GM23338 (cell line): ENCODE results near the gene PXDN. TPM values are rescaled to one million over a fixed set of nuclear protein-coding genes. Genes with fewer than 3 reads are reported as not detected.

Experiments
- ATAC-seq: fragments of 200-7000 bp; cut with Tn5 transposase; 3 replicates; pipeline ENCODE4 v1.9.1; 2020
- DNase-seq: peaks from one replicate; pipeline ENCODE4 v3.0.0-alpha.2; 2015; ENCODE audit warnings: low spot score
- H2AFZ ChIP-seq: fragments of 200-600 bp; sonication (generic); 2 replicates; pipeline ENCODE4 v1.8.0; 2016; ENCODE audit warnings: antibody characterized with exemption, mild to moderate bottlenecking, moderate library complexity
- H3F3A ChIP-seq: fragments of 200-600 bp; sonication (generic); replicated peaks from 2 replicates; pipeline ENCODE4 v1.8.0; 2017; ENCODE audit warnings: antibody characterized with exemption, mixed run types, low read depth
- H3K27ac ChIP-seq: fragments of 200-600 bp; sonication (generic); 2 replicates; pipeline ENCODE4 v1.6.1; 2016; ENCODE audit warnings: low read depth
- H3K27me3 ChIP-seq: fragments of 200-600 bp; sonication (generic); 2 replicates; pipeline ENCODE4 v1.8.0; 2016; ENCODE audit warnings: mild to moderate bottlenecking, mixed run types, moderate library complexity; ENCODE audit not compliant: insufficient read depth
- H3K36me3 ChIP-seq: fragments of 200-600 bp; sonication (generic); 2 replicates; pipeline ENCODE4 v1.8.0; 2016; ENCODE audit warnings: mild to moderate bottlenecking; ENCODE audit not compliant: insufficient read depth
- H3K4me1 ChIP-seq: fragments of 200-600 bp; sonication (generic); 2 replicates; pipeline ENCODE4 v1.8.0; 2016; ENCODE audit warnings: mild to moderate bottlenecking, moderate library complexity; ENCODE audit not compliant: insufficient read depth
- H3K4me2 ChIP-seq: fragments of 200-600 bp; sonication (generic); 2 replicates; pipeline ENCODE4 v1.7.1; 2017; ENCODE audit warnings: mixed run types
- H3K4me3 ChIP-seq: fragments of 200-600 bp; sonication (generic); 2 replicates; pipeline ENCODE4 v1.6.1; 2016; ENCODE audit warnings: mixed run types
- H3K79me2 ChIP-seq: fragments of 200-600 bp; sonication (generic); replicated peaks from 2 replicates; pipeline ENCODE4 v1.8.0; 2017; ENCODE audit warnings: mild to moderate bottlenecking; ENCODE audit not compliant: insufficient read depth
- H3K9me2 ChIP-seq: fragments of 200-600 bp; sonication (generic); 2 replicates; pipeline ENCODE4 v1.8.0; 2017; ENCODE audit not compliant: insufficient read depth
- H4K20me1 ChIP-seq: fragments of 200-600 bp; sonication (generic); replicated peaks from 2 replicates; pipeline ENCODE4 v1.8.0; 2017; ENCODE audit warnings: mild to moderate bottlenecking; ENCODE audit not compliant: insufficient read depth
- H3K27ac Mint-ChIP-seq: 2 replicates; pipeline ENCODE4 v1.8.0; 2020; ENCODE audit warnings: inconsistent platforms, mild to moderate bottlenecking, moderate library complexity, mixed read lengths
- H3K27me3 Mint-ChIP-seq: 3 replicates; pipeline ENCODE4 v1.8.0; 2022; ENCODE audit warnings: low read depth, mild to moderate bottlenecking, moderate library complexity, mixed read lengths, inconsistent platforms; ENCODE audit not compliant: insufficient read depth, poor library complexity
- H3K36me3 Mint-ChIP-seq: 3 replicates; pipeline ENCODE4 v1.8.0; 2021; ENCODE audit warnings: low read depth, mild to moderate bottlenecking, inconsistent platforms, moderate library complexity, mixed read lengths
- H3K4me1 Mint-ChIP-seq: 3 replicates; pipeline ENCODE4 v1.8.0; 2020; ENCODE audit warnings: mild to moderate bottlenecking, inconsistent platforms, mixed read lengths
- H3K4me3 Mint-ChIP-seq: 3 replicates; pipeline ENCODE4 v1.8.0; 2021; ENCODE audit warnings: moderate library complexity, mild to moderate bottlenecking, inconsistent platforms, mixed read lengths
- H3K9me3 Mint-ChIP-seq: 3 replicates; pipeline ENCODE4 v1.8.0; 2020; ENCODE audit warnings: moderate library complexity, mild to moderate bottlenecking, inconsistent platforms, mixed read lengths
- CREB1 ChIP-seq: fragments of 250-450 bp; sonication (Bioruptor Pico); IDR thresholded peaks from 2 replicates; pipeline ENCODE4 v1.5.0; 2020; ENCODE audit warnings: low read depth, mild to moderate bottlenecking, moderate library complexity
- ETS1 ChIP-seq: IDR thresholded peaks from 2 replicates; pipeline ENCODE4 v1.6.1; 2016; ENCODE audit warnings: antibody characterized with exemption
- EZH2 ChIP-seq: fragments of 200-600 bp; sonication (generic); IDR thresholded peaks from one replicate; pipeline ENCODE4 v1.8.0; 2017; ENCODE audit warnings: antibody characterized with exemption, mild to moderate bottlenecking, low read depth; ENCODE audit not compliant: unreplicated experiment
- EZH2phosphoT487 ChIP-seq: fragments of 200-600 bp; sonication (generic); IDR thresholded peaks from one replicate; pipeline ENCODE4 v1.8.1; 2018; ENCODE audit warnings: antibody characterized with exemption; ENCODE audit not compliant: unreplicated experiment
- JUNB ChIP-seq: IDR thresholded peaks from one replicate; pipeline ENCODE4 v1.6.1; 2016; ENCODE audit warnings: antibody characterized with exemption; ENCODE audit not compliant: unreplicated experiment
- NANOG ChIP-seq: IDR thresholded peaks from 2 replicates; pipeline ENCODE4 v1.6.1; 2016; ENCODE audit warnings: antibody characterized with exemption, borderline replicate concordance
- POLR2AphosphoS5 ChIP-seq: IDR thresholded peaks from 2 replicates; pipeline ENCODE4 v1.6.1; 2016; ENCODE audit warnings: antibody characterized with exemption, low read depth
- REST ChIP-seq: IDR thresholded peaks from one replicate; pipeline ENCODE4 v1.6.1; 2018; ENCODE audit warnings: antibody characterized with exemption; ENCODE audit not compliant: unreplicated experiment
- STAT1 ChIP-seq: IDR thresholded peaks from one replicate; pipeline ENCODE4 v1.6.1; 2016; ENCODE audit warnings: antibody characterized with exemption; ENCODE audit not compliant: unreplicated experiment
- ZNF114 ChIP-seq: fragments of 250-450 bp; sonication (Bioruptor Pico); IDR thresholded peaks from 2 replicates; pipeline ENCODE4 v1.5.0; 2020; ENCODE audit warnings: mild to moderate bottlenecking, moderate library complexity
- ZNF331 ChIP-seq: fragments of 250-450 bp; sonication (Bioruptor Pico); IDR thresholded peaks from 2 replicates; pipeline ENCODE4 v1.5.0; 2020; ENCODE audit warnings: low read depth, mild to moderate bottlenecking, moderate library complexity
- polyA plus RNA-seq: library from polyadenylated mRNA; unstranded; fragments of >200 nt; fragmentation: Nextera tagmentation; extraction: Ambion mirVana; gene quantifications from 2 replicates; pipeline ENCODE4 v1.2.1, GENCODE V29; 2016
- total RNA-seq: library from RNA; depleted of rRNA; stranded (reverse); fragments of >200 nt; shearing (Covaris generic); gene quantifications from 2 replicates; pipeline ENCODE4 v1.2.3, GENCODE V29; 2014
- TF ChIP-seq, protein P1 (sequence below): fragments of 250-450 bp; sonication (Bioruptor Pico); IDR thresholded peaks from 2 replicates; pipeline ENCODE4 v1.5.0; 2020; ENCODE audit warnings: mild to moderate bottlenecking, moderate library complexity
- TF ChIP-seq, protein P2 (sequence below), 2 experiments: fragments of 200-600 bp in 1 of 2; sonication (generic) in 1 of 2; conservative IDR thresholded peaks; 2 replicates each; pipeline versions ENCODE4 v1.5.1 to v1.6.1; 2016 to 2017; ENCODE audit warnings: antibody characterized with exemption in 2 of 2, low read depth in 2 of 2, mild to moderate bottlenecking in 2 of 2, moderate library complexity in 1 of 2

PXDN gene
- total and polyA plus RNA-seq, 2 experiments from 2014 or later: 42.2 to 225 TPM

DNA sequence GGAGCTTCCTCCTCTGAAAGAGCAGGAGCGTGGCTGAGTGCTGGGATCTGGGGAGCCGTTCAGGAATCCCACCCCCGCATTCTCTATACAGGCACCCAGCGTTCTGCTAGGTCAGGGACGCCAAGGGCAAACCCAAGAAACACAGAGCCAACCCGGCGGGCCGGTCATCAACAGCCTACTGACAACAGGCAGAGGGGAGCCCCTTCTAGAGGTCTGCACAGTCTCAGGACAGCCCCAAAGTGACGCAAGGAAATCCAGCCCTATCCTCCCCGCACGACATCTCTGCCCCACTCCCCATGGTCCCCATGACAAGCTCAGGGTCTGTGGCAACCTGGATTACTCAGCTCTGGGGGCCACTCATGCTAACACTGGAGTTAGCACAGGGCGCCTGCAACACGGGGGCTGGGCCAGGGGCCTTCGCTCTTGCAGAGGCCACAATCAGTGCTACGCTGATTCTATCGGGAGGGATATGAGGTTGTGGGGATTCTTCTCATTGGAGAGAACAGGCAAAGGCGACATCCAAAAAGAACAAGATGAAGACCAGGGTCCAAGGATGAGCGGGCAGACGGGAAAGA lies 81.6 kb downstream of the PXDN start:
- H3K4me3 ChIP-seq: no peak overlapping the region
- no peaks in the 10 kb centered on the region for H3K9me3 Mint-ChIP-seq
- H3K27ac Mint-ChIP-seq: peak overlapping the region; percentile 13; the same call in 1 of the 2 replicates
- peaks cover 69% of the 10 kb centered on the region for H3K36me3 Mint-ChIP-seq
- H3K79me2 ChIP-seq: peaks cover 4% of the 10 kb centered on the region; the same call in 1 of the 2 replicates
- no peaks in the 10 kb centered on the region for H3K27me3 ChIP-seq
- H3K4me1 ChIP-seq: no peaks in the 10 kb centered on the region
- no peak for TF ChIP-seq NANOG
- TF ChIP-seq ETS1: no peak
- TF ChIP-seq REST: no peak
- TF ChIP-seq ZNF114 (CRISPR knock-in tag): no peak
- TF ChIP-seq ZNF331 (CRISPR knock-in tag): no peak
- TF ChIP-seq EZH2: no peak
- no peak for TF ChIP-seq POLR2AphosphoS5
- no peak for TF ChIP-seq STAT1
- no peak for TF ChIP-seq EZH2phosphoT487
- TF ChIP-seq CREB1 (CRISPR knock-in tag): no peak
- no peak for TF ChIP-seq JUNB
- TF ChIP-seq, protein P1, sequence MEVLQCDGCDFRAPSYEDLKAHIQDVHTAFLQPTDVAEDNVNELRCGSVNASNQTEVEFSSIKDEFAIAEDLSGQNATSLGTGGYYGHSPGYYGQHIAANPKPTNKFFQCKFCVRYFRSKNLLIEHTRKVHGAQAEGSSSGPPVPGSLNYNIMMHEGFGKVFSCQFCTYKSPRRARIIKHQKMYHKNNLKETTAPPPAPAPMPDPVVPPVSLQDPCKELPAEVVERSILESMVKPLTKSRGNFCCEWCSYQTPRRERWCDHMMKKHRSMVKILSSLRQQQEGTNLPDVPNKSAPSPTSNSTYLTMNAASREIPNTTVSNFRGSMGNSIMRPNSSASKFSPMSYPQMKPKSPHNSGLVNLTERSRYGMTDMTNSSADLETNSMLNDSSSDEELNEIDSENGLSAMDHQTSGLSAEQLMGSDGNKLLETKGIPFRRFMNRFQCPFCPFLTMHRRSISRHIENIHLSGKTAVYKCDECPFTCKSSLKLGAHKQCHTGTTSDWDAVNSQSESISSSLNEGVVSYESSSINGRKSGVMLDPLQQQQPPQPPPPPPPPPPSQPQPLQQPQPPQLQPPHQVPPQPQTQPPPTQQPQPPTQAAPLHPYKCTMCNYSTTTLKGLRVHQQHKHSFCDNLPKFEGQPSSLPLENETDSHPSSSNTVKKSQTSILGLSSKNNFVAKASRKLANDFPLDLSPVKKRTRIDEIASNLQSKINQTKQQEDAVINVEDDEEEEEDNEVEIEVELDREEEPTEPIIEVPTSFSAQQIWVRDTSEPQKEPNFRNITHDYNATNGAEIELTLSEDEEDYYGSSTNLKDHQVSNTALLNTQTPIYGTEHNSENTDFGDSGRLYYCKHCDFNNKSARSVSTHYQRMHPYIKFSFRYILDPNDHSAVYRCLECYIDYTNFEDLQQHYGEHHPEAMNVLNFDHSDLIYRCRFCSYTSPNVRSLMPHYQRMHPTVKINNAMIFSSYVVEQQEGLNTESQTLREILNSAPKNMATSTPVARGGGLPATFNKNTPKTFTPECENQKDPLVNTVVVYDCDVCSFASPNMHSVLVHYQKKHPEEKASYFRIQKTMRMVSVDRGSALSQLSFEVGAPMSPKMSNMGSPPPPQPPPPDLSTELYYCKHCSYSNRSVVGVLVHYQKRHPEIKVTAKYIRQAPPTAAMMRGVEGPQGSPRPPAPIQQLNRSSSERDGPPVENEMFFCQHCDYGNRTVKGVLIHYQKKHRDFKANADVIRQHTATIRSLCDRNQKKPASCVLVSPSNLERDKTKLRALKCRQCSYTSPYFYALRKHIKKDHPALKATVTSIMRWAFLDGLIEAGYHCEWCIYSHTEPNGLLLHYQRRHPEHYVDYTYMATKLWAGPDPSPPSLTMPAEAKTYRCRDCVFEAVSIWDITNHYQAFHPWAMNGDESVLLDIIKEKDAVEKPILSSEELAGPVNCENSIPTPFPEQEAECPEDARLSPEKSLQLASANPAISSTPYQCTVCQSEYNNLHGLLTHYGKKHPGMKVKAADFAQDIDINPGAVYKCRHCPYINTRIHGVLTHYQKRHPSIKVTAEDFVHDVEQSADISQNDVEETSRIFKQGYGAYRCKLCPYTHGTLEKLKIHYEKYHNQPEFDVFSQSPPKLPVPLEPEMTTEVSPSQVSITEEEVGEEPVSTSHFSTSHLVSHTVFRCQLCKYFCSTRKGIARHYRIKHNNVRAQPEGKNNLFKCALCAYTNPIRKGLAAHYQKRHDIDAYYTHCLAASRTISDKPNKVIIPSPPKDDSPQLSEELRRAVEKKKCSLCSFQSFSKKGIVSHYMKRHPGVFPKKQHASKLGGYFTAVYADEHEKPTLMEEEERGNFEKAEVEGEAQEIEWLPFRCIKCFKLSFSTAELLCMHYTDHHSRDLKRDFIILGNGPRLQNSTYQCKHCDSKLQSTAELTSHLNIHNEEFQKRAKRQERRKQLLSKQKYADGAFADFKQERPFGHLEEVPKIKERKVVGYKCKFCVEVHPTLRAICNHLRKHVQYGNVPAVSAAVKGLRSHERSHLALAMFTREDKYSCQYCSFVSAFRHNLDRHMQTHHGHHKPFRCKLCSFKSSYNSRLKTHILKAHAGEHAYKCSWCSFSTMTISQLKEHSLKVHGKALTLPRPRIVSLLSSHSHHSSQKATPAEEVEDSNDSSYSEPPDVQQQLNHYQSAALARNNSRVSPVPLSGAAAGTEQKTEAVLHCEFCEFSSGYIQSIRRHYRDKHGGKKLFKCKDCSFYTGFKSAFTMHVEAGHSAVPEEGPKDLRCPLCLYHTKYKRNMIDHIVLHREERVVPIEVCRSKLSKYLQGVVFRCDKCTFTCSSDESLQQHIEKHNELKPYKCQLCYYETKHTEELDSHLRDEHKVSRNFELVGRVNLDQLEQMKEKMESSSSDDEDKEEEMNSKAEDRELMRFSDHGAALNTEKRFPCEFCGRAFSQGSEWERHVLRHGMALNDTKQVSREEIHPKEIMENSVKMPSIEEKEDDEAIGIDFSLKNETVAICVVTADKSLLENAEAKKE (CRISPR knock-in tag): no peak
- TF ChIP-seq, protein P2, sequence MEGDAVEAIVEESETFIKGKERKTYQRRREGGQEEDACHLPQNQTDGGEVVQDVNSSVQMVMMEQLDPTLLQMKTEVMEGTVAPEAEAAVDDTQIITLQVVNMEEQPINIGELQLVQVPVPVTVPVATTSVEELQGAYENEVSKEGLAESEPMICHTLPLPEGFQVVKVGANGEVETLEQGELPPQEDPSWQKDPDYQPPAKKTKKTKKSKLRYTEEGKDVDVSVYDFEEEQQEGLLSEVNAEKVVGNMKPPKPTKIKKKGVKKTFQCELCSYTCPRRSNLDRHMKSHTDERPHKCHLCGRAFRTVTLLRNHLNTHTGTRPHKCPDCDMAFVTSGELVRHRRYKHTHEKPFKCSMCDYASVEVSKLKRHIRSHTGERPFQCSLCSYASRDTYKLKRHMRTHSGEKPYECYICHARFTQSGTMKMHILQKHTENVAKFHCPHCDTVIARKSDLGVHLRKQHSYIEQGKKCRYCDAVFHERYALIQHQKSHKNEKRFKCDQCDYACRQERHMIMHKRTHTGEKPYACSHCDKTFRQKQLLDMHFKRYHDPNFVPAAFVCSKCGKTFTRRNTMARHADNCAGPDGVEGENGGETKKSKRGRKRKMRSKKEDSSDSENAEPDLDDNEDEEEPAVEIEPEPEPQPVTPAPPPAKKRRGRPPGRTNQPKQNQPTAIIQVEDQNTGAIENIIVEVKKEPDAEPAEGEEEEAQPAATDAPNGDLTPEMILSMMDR (conservative IDR thresholded peaks at IDR 0.05; ENCODE audit: low read depth in 2 of 2): no peak
- no peak overlapping the region for H2AFZ ChIP-seq
- DNase-seq: no peak
- no peak overlapping the region for H3K4me2 ChIP-seq
- H3F3A ChIP-seq: no peaks in the 10 kb centered on the region
- peaks cover 39% of the 10 kb centered on the region for H3K36me3 ChIP-seq
- ATAC-seq: no peak
- H3K27me3 Mint-ChIP-seq: peaks cover 3% of the 10 kb centered on the region
- H3K27ac ChIP-seq: 0 out of 2 replicates have a peak overlapping the region, but pooled peaks have one; percentile 19
- H4K20me1 ChIP-seq: peaks cover 3% of the 10 kb centered on the region; the same call in 1 of the 2 replicates
- H3K4me1 Mint-ChIP-seq: peaks cover 10% of the 10 kb centered on the region
- H3K9me2 ChIP-seq: no peaks in the 10 kb centered on the region
- no peak overlapping the region for H3K4me3 Mint-ChIP-seq
